Thyroid gland (tissue), 4 donors: ENCODE results near the gene TACR1.

ENCODE experiments used
- CTCF ChIP-seq, 6 experiments: fragments of 200-600 bp in 3 of 6; fragments of 450-650 bp in 3 of 6; sonication (generic) in 3 of 6; IDR thresholded peaks; one replicate each; pipeline ENCODE4 v1.5.1; 2016 to 2019; ENCODE audit warnings: antibody characterized with exemption in 6 of 6, mild to moderate bottlenecking in 2 of 6, inconsistent platforms in 1 of 6, moderate library complexity in 1 of 6
- POLR2A ChIP-seq, 2 donors: fragments of 450-650 bp; IDR thresholded peaks; one replicate each; pipeline ENCODE4 v1.6.1; 2017; ENCODE audit warnings: antibody characterized with exemption in 2 of 2, mild to moderate bottlenecking in 2 of 2, moderate library complexity in 1 of 2

DNA sequence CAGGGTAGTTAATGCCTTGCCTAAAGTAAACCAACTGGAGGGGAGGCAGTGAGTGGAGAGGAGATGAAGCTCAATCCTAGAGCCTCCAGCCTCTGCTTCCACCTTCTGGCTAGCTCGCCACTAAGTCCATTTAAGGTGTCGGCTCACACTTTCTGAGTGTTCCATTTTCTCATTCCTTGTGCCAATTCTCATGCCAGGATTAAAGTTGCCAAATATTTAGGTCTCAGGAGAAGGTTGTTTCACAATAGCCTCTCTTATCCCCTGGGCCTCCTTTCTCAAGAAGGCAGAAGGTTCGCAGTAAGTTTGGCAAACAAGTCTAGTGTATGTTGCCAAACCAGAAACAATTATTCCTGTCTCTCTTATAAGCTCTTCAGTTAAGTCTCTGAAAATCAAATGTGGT is 57.2 kb downstream of the TACR1 start:
- no peak for TF ChIP-seq POLR2A (IDR thresholded peaks at IDR 0.05)
- TF ChIP-seq CTCF (IDR thresholded peaks at IDR 0.05) = no peak
